Adrenal gland (tissue), 5 donors: Measurements from ENCODE around the gene CALML5.

Experiments used
- POLR2A ChIP-seq, 2 donors: fragments of 450-650 bp; IDR thresholded peaks; one replicate each; pipeline ENCODE4 v1.6.1; 2017; ENCODE audit warnings: antibody characterized with exemption in 2 of 2, mild to moderate bottlenecking in 2 of 2, moderate library complexity in 1 of 2
- TF ChIP-seq, protein P1 (sequence below), 6 experiments: fragments of 450-650 bp in 4 of 6; fragments of 200-600 bp in 2 of 6; sonication (generic) in 1 of 6; IDR thresholded peaks; 1 replicate in 5 of 6; 2 replicates in 1 of 6; pipeline versions ENCODE4 v1.5.1 to v1.8.0; 2016 to 2021; ENCODE audit warnings: antibody characterized with exemption in 6 of 6, mild to moderate bottlenecking in 2 of 6, moderate library complexity in 1 of 6
- donor health status: DM: no; HTN: no; CAD: no.

DNA sequence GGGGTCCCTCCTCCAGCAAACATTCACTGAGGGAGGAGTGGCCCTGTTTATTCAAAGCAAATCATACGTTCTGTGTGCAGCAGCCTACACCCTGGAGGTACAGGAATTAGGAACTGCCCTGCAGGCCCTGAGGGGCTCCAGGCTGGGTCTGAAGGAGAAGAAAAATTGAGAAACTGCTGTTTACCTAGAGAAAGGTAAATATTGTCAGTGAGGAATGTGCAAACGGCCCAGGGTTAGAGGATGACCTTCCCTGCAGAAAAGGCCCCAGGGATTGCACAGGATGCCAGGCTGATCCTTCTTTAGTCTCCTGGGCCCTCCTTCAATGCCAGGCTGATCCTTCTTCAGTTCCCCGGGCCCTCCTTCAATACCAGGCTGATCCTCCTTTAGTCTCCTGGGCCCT is 5.7 kb downstream of the CALML5 start:
- TF ChIP-seq, protein P1, sequence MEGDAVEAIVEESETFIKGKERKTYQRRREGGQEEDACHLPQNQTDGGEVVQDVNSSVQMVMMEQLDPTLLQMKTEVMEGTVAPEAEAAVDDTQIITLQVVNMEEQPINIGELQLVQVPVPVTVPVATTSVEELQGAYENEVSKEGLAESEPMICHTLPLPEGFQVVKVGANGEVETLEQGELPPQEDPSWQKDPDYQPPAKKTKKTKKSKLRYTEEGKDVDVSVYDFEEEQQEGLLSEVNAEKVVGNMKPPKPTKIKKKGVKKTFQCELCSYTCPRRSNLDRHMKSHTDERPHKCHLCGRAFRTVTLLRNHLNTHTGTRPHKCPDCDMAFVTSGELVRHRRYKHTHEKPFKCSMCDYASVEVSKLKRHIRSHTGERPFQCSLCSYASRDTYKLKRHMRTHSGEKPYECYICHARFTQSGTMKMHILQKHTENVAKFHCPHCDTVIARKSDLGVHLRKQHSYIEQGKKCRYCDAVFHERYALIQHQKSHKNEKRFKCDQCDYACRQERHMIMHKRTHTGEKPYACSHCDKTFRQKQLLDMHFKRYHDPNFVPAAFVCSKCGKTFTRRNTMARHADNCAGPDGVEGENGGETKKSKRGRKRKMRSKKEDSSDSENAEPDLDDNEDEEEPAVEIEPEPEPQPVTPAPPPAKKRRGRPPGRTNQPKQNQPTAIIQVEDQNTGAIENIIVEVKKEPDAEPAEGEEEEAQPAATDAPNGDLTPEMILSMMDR (IDR thresholded peaks at IDR 0.05) = no peak
- TF ChIP-seq POLR2A (IDR thresholded peaks at IDR 0.05) = no peak
